ENCODE data around the gene HDAC4. TPM values are rescaled to one million over a fixed set of nuclear protein-coding genes. Genes with fewer than 3 reads are reported as not detected.

HDAC4 gene
- total and polyA plus RNA-seq, 2 of the 8 experiments (the other 6 are each of a cell fraction or from before 2014, with no cell fraction given) = 15.4 to 31.5 TPM

GRCh38 chr2:239154971-239155805, 245.6 kb downstream of the HDAC4 start (continued):
- TF ChIP-seq EZH2 (IDR thresholded peaks at IDR 0.05; ENCODE audit: low read depth, low read length, severe bottlenecking) (no peak), SP1 (IDR thresholded peaks at IDR 0.05; ENCODE audit: low read depth, low read length) (no peak), BRCA1 (IDR thresholded peaks at IDR 0.05; ENCODE audit: low read depth, low read length) (no peak), KDM5A (IDR thresholded peaks at IDR 0.05; ENCODE audit: low read length) (no peak), POLR2AphosphoS5 (IDR thresholded peaks at IDR 0.05; ENCODE audit: low read depth, low read length) (no peak), RXRA (IDR thresholded peaks at IDR 0.05; ENCODE audit: insufficient read depth, low read depth, low read length) (no peak), SIX5 (IDR thresholded peaks at IDR 0.05; ENCODE audit: low read depth, low read length) (no peak), SRF (IDR thresholded peaks at IDR 0.05; ENCODE audit: low read depth, low read length) (no peak), RNF2 (IDR thresholded peaks at IDR 0.05; ENCODE audit: borderline replicate concordance, low read depth, low read length, missing control alignments, poor library complexity, severe bottlenecking) (no peak)

Measured in H1 (cell line).